ENCODE measurements around the gene CEP57L1. TPM values are rescaled to one million over a fixed set of nuclear protein-coding genes. Genes with fewer than 3 reads are reported as not detected.
"Not testable (repeated sequence)": the region's sequence is repeated elsewhere in the genome, so short reads cannot be mapped to it uniquely, and the experiment has no call there.

Gene CEP57L1
- total and polyA plus RNA-seq, 7 experiments from 2014 or later: 3.1 to 17.2 (median 6.5) TPM

GRCh38 chr6:109121411-109121810 is 26.1 kb downstream of the CEP57L1 start:
- Histone ChIP-seq H3K27ac (ENCODE audit: low read depth, low read length) (no peak overlapping the region), H3K36me3 (ENCODE audit: control insufficient read depth in 2 of 3, insufficient read depth in 3 of 3, low read length in 3 of 3) (no peaks in the 10 kb centered on the region), H3K9me3 (ENCODE audit: control insufficient read depth in 2 of 3, low read length in 3 of 3) (no peaks in the 10 kb centered on the region), H3K27me3 (ENCODE audit: control insufficient read depth in 2 of 2, insufficient read depth in 2 of 2, low read length in 2 of 2) (no peaks in the 10 kb centered on the region), H3K4me1 (ENCODE audit: control insufficient read depth in 2 of 2, insufficient read depth in 2 of 2, low read length in 2 of 2) (no peaks in the 10 kb centered on the region), H3K4me3 (ENCODE audit: low read length) (no peak overlapping the region)
- DNase-seq (no peak), ATAC-seq (no peak)
- peaks cover 0 to 7% (median 4%) of the 10 kb centered on the region in 5 donors for H3K36me3 Mint-ChIP-seq
- H3K27ac Mint-ChIP-seq: no peak overlapping the region
- intact Hi-C loops (cut with micrococcal nuclease): no loop called here
- no peak overlapping the region for H3K4me3 Mint-ChIP-seq
- H3K9me3 Mint-ChIP-seq: no peaks in the 10 kb centered on the region
- no peaks in the 10 kb centered on the region for H3K27me3 Mint-ChIP-seq
- CTCF ChIA-PET: no interaction called here
- H3K4me1 Mint-ChIP-seq: peaks cover 10 to 26% (median 21%) of the 10 kb centered on the region in 7 donors
- POLR2A ChIA-PET: no interaction called here

GRCh38 chr6:109124219-109124618 is 28.9 kb downstream of the CEP57L1 start:
- intact Hi-C loops (cut with micrococcal nuclease): no loop called here
- H3K36me3 Mint-ChIP-seq: peaks cover 0 to 16% (median 9%) of the 10 kb centered on the region in 5 donors

GRCh38 chr6:109125504-109125903 is 30.2 kb downstream of the CEP57L1 start:
- H3K9me3 Mint-ChIP-seq: no peaks in the 10 kb centered on the region
- CTCF ChIA-PET: no interaction called here

More at GRCh38 chr6:109124219-109124618, 28.9 kb downstream of the CEP57L1 start:
- Histone ChIP-seq H3K36me3 (ENCODE audit: control insufficient read depth in 2 of 3, insufficient read depth in 3 of 3, low read length in 3 of 3) (no peaks in the 10 kb centered on the region), H3K27me3 (ENCODE audit: control insufficient read depth in 2 of 2, insufficient read depth in 2 of 2, low read length in 2 of 2) (no peaks in the 10 kb centered on the region), H3K9me3 (ENCODE audit: control insufficient read depth in 2 of 3, low read length in 3 of 3) (no peaks in the 10 kb centered on the region), H3K27ac (ENCODE audit: low read depth, low read length) (no peak overlapping the region), H3K4me1 (ENCODE audit: control insufficient read depth in 2 of 2, insufficient read depth in 2 of 2, low read length in 2 of 2) (no peaks in the 10 kb centered on the region), H3K4me3 (ENCODE audit: low read length) (no peak overlapping the region)
- Mint-ChIP-seq H3K27ac (no peak overlapping the region), H3K27me3 (no peaks in the 10 kb centered on the region), H3K4me1 (peaks cover 7 to 23% (median 18%) of the 10 kb centered on the region in 7 donors), H3K4me3 (no peak overlapping the region), H3K9me3 (no peaks in the 10 kb centered on the region)
- DNase-seq (no peak), ATAC-seq (no peak)
- ChIA-PET CTCF (no interaction called here), POLR2A (no interaction called here)

DNA sequence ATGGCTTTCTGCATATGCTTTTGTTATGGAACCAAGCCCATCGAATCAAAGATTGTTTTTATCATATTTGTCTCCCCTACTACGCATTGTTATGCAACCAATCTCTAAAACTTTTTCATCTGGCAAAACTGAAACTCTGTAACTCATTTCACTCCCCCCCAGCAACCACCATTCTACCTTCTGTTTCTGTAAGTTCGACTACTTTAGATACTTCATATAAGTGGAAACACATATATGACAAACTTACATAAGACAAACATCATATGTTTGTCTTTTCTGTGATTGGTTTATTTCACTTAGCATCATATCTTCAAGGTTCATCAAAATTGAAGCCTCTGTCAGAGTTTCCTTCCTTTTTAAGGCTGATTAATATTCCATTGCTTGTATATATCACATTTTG is 34.8 kb downstream of the CEP57L1 start:
- Mint-ChIP-seq H3K4me1 (peaks cover 0 to 2% (median 0%) of the 10 kb centered on the region in 7 donors), H3K4me3 (no peak overlapping the region), H3K27me3 (no peaks in the 10 kb centered on the region), H3K9me3 (peaks cover 0 to 6% (median 0%) of the 10 kb centered on the region in 11 donors), H3K36me3 (peaks cover 0 to 31% (median 22%) of the 10 kb centered on the region in 5 donors), H3K27ac (no peak overlapping the region)
- Histone ChIP-seq H3K36me3 (ENCODE audit: control insufficient read depth in 2 of 3, insufficient read depth in 3 of 3, low read length in 3 of 3) (no peaks in the 10 kb centered on the region), H3K27ac (ENCODE audit: low read depth, low read length) (no peak overlapping the region), H3K4me3 (ENCODE audit: low read length) (no peak overlapping the region), H3K4me1 (ENCODE audit: control insufficient read depth in 2 of 2, insufficient read depth in 2 of 2, low read length in 2 of 2) (no peaks in the 10 kb centered on the region), H3K9me3 (ENCODE audit: control insufficient read depth in 2 of 3, low read length in 3 of 3) (no peaks in the 10 kb centered on the region), H3K27me3 (ENCODE audit: control insufficient read depth in 2 of 2, insufficient read depth in 2 of 2, low read length in 2 of 2) (no peaks in the 10 kb centered on the region)
- DNase-seq (no peak), ATAC-seq (no peak)
- CTCF ChIA-PET: no interaction called here
- POLR2A ChIA-PET: no interaction called here
- intact Hi-C loops (cut with micrococcal nuclease): no loop called here

More at GRCh38 chr6:109125504-109125903, 30.2 kb downstream of the CEP57L1 start:
- no peak overlapping the region for H3K27ac Mint-ChIP-seq
- no peaks in the 10 kb centered on the region for H3K27me3 Mint-ChIP-seq
- H3K4me1 Mint-ChIP-seq: peaks cover 3 to 15% (median 8%) of the 10 kb centered on the region in 7 donors
- intact Hi-C loops (cut with micrococcal nuclease): no loop called here
- Histone ChIP-seq H3K36me3 (ENCODE audit: control insufficient read depth in 2 of 3, insufficient read depth in 3 of 3, low read length in 3 of 3) (no peaks in the 10 kb centered on the region), H3K27ac (ENCODE audit: low read depth, low read length) (no peak overlapping the region), H3K9me3 (ENCODE audit: control insufficient read depth in 2 of 3, low read length in 3 of 3) (no peaks in the 10 kb centered on the region), H3K4me3 (ENCODE audit: low read length) (no peak overlapping the region), H3K4me1 (ENCODE audit: control insufficient read depth in 2 of 2, insufficient read depth in 2 of 2, low read length in 2 of 2) (no peaks in the 10 kb centered on the region), H3K27me3 (ENCODE audit: control insufficient read depth in 2 of 2, insufficient read depth in 2 of 2, low read length in 2 of 2) (no peaks in the 10 kb centered on the region)
- ATAC-seq (no peak), DNase-seq (no peak)
- peaks cover 0 to 18% (median 12%) of the 10 kb centered on the region in 5 donors for H3K36me3 Mint-ChIP-seq
- H3K4me3 Mint-ChIP-seq: no peak overlapping the region
- POLR2A ChIA-PET: no interaction called here

DNA sequence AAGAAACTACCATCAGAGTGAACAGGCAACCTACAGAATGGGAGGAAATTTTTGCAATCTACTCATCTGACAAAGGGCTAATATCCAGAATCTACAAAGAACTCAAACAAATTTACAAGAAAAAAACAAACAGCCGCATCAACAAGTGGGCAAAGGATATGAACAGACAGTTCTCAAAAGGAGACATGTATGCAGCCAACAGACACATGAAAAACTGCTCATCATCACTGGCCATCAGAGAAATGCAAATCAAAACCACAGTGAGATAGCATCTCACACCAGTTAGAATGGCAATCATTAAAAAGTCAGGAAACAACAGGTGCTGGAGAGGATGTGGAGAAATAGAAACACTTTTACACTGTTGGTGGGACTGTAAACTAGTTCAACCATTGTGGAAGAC is 40.3 kb downstream of the CEP57L1 start:
- H3K36me3 Mint-ChIP-seq: peaks cover 0 to 18% (median 11%) of the 10 kb centered on the region in 5 donors
- POLR2A ChIA-PET; H3K9me3 Mint-ChIP-seq; DNase-seq; H3K27me3 ChIP-seq (ENCODE audit: control insufficient read depth in 2 of 2, insufficient read depth in 2 of 2, low read length in 2 of 2); H3K4me3 ChIP-seq (ENCODE audit: low read length); H3K4me1 Mint-ChIP-seq; H3K9me3 ChIP-seq (ENCODE audit: control insufficient read depth in 2 of 3, low read length in 3 of 3); H3K27ac Mint-ChIP-seq; intact Hi-C loops (cut with micrococcal nuclease); ATAC-seq; H3K27ac ChIP-seq (ENCODE audit: low read depth, low read length); H3K36me3 ChIP-seq (ENCODE audit: control insufficient read depth in 2 of 3, insufficient read depth in 3 of 3, low read length in 3 of 3); H3K4me3 Mint-ChIP-seq; H3K27me3 Mint-ChIP-seq; CTCF ChIA-PET; H3K4me1 ChIP-seq (ENCODE audit: control insufficient read depth in 2 of 2, insufficient read depth in 2 of 2, low read length in 2 of 2): not testable (repeated sequence)

DNA sequence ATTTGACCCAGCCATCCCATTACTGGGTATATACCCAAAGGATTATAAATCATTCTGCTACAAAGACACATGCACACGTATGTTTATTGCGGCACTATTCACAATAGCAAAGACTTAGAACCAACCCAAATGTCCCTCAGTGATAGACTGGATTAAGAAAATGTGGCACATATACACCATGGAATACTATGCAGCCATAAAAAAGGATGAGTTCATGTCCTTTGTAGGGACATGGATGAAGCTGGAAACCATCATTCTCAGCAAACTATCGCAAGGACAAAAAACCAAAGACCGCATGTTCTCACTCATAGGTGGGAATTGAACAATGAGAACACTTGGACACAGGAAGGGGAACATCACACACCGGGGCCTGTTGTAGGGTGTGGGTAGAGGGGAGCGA is 40.7 kb downstream of the CEP57L1 start:
- peaks cover 0 to 20% (median 11%) of the 10 kb centered on the region in 5 donors for H3K36me3 Mint-ChIP-seq
- not testable (repeated sequence) for H3K27ac Mint-ChIP-seq

DNA sequence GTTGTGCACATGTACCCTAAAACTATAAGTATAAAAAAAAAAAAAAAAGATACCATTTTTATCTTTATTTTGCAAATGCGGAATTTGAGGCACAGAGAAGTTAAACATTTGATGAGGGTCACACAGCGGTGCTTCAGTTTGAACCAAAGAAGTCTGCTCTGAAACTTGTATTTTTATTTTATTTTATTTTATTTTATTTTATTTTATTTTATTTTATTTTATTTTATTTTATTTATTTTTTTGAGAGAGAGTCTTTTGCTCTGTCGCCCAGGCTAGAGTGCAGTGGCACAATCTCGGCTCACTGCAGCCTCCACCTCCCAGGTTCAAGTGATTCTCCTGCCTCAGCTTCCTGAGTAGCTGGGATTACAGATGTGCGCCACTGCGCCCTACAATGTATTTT is 41.2 kb downstream of the CEP57L1 start:
- H3K4me1 Mint-ChIP-seq; H3K27me3 ChIP-seq (ENCODE audit: control insufficient read depth in 2 of 2, insufficient read depth in 2 of 2, low read length in 2 of 2); H3K4me3 Mint-ChIP-seq; H3K9me3 ChIP-seq (ENCODE audit: control insufficient read depth in 2 of 3, low read length in 3 of 3); intact Hi-C loops (cut with micrococcal nuclease); H3K9me3 Mint-ChIP-seq; H3K4me1 ChIP-seq (ENCODE audit: control insufficient read depth in 2 of 2, insufficient read depth in 2 of 2, low read length in 2 of 2); POLR2A ChIA-PET; CTCF ChIA-PET; H3K27ac Mint-ChIP-seq; H3K27ac ChIP-seq (ENCODE audit: low read depth, low read length); H3K4me3 ChIP-seq (ENCODE audit: low read length); ATAC-seq; H3K36me3 ChIP-seq (ENCODE audit: control insufficient read depth in 2 of 3, insufficient read depth in 3 of 3, low read length in 3 of 3); H3K27me3 Mint-ChIP-seq; DNase-seq: not testable (repeated sequence)
- peaks cover 0 to 20% (median 11%) of the 10 kb centered on the region in 5 donors for H3K36me3 Mint-ChIP-seq

More for the DNA sequence above, 40.7 kb downstream of the CEP57L1 start:
- intact Hi-C loops (cut with micrococcal nuclease); H3K4me3 ChIP-seq (ENCODE audit: low read length); H3K27me3 ChIP-seq (ENCODE audit: control insufficient read depth in 2 of 2, insufficient read depth in 2 of 2, low read length in 2 of 2); CTCF ChIA-PET; H3K27me3 Mint-ChIP-seq; H3K27ac ChIP-seq (ENCODE audit: low read depth, low read length); H3K9me3 Mint-ChIP-seq; H3K9me3 ChIP-seq (ENCODE audit: control insufficient read depth in 2 of 3, low read length in 3 of 3); DNase-seq; ATAC-seq; H3K4me1 ChIP-seq (ENCODE audit: control insufficient read depth in 2 of 2, insufficient read depth in 2 of 2, low read length in 2 of 2); POLR2A ChIA-PET; H3K4me3 Mint-ChIP-seq; H3K36me3 ChIP-seq (ENCODE audit: control insufficient read depth in 2 of 3, insufficient read depth in 3 of 3, low read length in 3 of 3); H3K4me1 Mint-ChIP-seq: not testable (repeated sequence)
